ENCODE results near the gene ZNF782.

DNA sequence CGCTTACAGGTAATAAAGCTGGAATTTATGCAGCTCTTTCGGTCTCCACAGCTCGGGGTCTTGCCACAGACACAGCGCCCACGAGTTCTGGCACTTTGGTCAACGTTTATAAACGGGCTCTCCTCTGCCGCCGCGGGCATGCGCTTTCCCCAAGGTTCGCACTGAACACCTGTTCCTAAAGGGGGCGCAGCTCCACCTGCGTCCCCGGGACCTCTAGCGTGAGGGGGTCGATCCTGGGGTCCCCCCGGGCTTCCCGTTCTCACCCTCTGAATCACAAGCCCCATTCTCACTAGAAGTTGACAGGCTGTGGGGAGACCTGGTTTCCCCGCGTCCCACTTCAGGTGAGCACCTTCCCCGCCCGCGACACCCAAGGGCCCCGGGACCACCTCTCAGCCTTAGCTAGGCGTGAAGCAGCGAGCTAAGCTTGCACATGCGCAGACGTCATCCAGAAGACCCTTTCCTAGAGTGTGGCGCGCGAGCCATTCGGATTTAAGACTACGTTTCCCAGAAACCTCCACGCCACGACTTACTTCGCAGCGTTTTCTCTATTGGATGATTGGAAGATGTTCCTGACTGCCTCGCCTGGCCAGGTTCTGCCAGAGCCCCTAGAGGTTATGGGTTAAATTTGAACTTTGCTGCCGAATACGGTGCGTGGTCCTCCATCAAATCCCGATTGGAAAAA lies 21.3 kb upstream of the ZNF782 start:
- TF ChIP-seq, protein P1, sequence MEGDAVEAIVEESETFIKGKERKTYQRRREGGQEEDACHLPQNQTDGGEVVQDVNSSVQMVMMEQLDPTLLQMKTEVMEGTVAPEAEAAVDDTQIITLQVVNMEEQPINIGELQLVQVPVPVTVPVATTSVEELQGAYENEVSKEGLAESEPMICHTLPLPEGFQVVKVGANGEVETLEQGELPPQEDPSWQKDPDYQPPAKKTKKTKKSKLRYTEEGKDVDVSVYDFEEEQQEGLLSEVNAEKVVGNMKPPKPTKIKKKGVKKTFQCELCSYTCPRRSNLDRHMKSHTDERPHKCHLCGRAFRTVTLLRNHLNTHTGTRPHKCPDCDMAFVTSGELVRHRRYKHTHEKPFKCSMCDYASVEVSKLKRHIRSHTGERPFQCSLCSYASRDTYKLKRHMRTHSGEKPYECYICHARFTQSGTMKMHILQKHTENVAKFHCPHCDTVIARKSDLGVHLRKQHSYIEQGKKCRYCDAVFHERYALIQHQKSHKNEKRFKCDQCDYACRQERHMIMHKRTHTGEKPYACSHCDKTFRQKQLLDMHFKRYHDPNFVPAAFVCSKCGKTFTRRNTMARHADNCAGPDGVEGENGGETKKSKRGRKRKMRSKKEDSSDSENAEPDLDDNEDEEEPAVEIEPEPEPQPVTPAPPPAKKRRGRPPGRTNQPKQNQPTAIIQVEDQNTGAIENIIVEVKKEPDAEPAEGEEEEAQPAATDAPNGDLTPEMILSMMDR (IDR thresholded peaks at IDR 0.05; ENCODE audit: extremely low read depth in 1 of 2, insufficient read depth in 1 of 2, low read depth in 1 of 2, low read length in 2 of 2): peak in 1 of 2 donors; percentile 27
- no peak for TF ChIP-seq POLR2A (IDR thresholded peaks at IDR 0.05; ENCODE audit: low read depth, low read length)
- TF ChIP-seq, protein P2, sequence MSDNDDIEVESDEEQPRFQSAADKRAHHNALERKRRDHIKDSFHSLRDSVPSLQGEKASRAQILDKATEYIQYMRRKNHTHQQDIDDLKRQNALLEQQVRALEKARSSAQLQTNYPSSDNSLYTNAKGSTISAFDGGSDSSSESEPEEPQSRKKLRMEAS (IDR thresholded peaks at IDR 0.05; ENCODE audit: insufficient read depth, insufficient read length): no peak
- no peak for TF ChIP-seq EZH2 (IDR thresholded peaks at IDR 0.05; ENCODE audit: borderline replicate concordance, low read depth, low read length, severe bottlenecking)
- TF ChIP-seq POLR2AphosphoS5 (IDR thresholded peaks at IDR 0.05; ENCODE audit: insufficient read depth, low read depth, low read length): no peak
- no peak for TF ChIP-seq FOS (IDR thresholded peaks at IDR 0.05; ENCODE audit: borderline replicate concordance, insufficient read depth, low read length)
- TF ChIP-seq MYC (IDR thresholded peaks at IDR 0.05; ENCODE audit: low read depth, low read length): no peak
- TF ChIP-seq JUN (IDR thresholded peaks at IDR 0.05; ENCODE audit: borderline replicate concordance, insufficient read depth, insufficient read length, low read depth): no peak
